ENCODE measurements around the gene DOCK4. TPM values are rescaled to one million over a fixed set of nuclear protein-coding genes. Genes with fewer than 3 reads are reported as not detected.

Gene DOCK4
- polyA plus RNA-seq, 1 donor (not counting 4 experiments of a cell fraction or from before 2014, with no cell fraction given) = 13.9 TPM

DNA sequence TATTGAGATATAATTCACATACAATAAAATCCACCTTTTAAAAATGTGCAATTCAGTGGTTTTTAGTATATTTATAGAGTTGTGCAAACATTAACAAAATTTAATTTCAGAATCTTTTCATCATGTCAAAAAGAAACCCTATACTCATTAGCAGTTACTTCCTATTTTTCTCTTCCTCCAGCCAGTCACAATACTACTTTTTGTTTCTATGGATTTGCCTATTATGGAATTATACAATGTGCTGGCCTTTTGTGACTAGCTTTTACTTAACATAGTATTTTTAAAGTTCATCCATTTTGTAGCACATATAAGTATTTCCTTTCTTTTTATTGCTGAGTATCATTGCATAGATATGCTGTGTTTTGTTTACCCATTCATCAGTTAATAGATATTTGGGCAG lies 444.0 kb downstream of the DOCK4 start:
- no peak overlapping the region for H3K9ac ChIP-seq (ENCODE audit: control insufficient read depth, extremely low read depth, insufficient read depth, low read length)
- no peaks in the 10 kb centered on the region for H3K4me1 ChIP-seq (ENCODE audit: control insufficient read depth, extremely low read depth, insufficient read depth, low read length)
- no peak overlapping the region for H2AFZ ChIP-seq (ENCODE audit: control insufficient read depth, low read length)
- no peak overlapping the region for H3K27ac ChIP-seq (ENCODE audit: control insufficient read depth, insufficient read depth, low read length)
- no peaks in the 10 kb centered on the region for H3K79me2 ChIP-seq (ENCODE audit: control insufficient read depth, insufficient read depth, low read length)
- FAIRE-seq = no peak
- dilution Hi-C loops (cut with MboI; ENCODE audit: extremely low pct_ligation_motif_present, low sequenced_read_pairs) = loop anchor here (25.0 kb wide), 1 partner anchor 100 kb away; no protein-coding TSS in a partner anchor
- no peaks in the 10 kb centered on the region for H3K9me3 ChIP-seq (ENCODE audit: control insufficient read depth, low read depth, low read length)
- H3K4me2 ChIP-seq (ENCODE audit: control insufficient read depth, extremely low read depth, insufficient read depth, low read depth, low read length) = no peak overlapping the region
- TF ChIP-seq, protein P1, sequence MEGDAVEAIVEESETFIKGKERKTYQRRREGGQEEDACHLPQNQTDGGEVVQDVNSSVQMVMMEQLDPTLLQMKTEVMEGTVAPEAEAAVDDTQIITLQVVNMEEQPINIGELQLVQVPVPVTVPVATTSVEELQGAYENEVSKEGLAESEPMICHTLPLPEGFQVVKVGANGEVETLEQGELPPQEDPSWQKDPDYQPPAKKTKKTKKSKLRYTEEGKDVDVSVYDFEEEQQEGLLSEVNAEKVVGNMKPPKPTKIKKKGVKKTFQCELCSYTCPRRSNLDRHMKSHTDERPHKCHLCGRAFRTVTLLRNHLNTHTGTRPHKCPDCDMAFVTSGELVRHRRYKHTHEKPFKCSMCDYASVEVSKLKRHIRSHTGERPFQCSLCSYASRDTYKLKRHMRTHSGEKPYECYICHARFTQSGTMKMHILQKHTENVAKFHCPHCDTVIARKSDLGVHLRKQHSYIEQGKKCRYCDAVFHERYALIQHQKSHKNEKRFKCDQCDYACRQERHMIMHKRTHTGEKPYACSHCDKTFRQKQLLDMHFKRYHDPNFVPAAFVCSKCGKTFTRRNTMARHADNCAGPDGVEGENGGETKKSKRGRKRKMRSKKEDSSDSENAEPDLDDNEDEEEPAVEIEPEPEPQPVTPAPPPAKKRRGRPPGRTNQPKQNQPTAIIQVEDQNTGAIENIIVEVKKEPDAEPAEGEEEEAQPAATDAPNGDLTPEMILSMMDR (optimal IDR thresholded peaks at IDR 0.05 in 1 of 3, IDR thresholded peaks at IDR 0.05 in 1 of 3, conservative IDR thresholded peaks at IDR 0.05 in 1 of 3; ENCODE audit: extremely low read depth in 1 of 3, insufficient read depth in 2 of 3, low read length in 3 of 3) = no peak
- no peak for TF ChIP-seq EZH2 (IDR thresholded peaks at IDR 0.05; ENCODE audit: low read length)
- H3K4me3 ChIP-seq (ENCODE audit: control insufficient read depth in 2 of 3, extremely low read depth in 1 of 3, insufficient read depth in 2 of 3, low read depth in 1 of 3, low read length in 3 of 3) = no peak overlapping the region
- H4K20me1 ChIP-seq (ENCODE audit: control insufficient read depth, extremely low read depth, insufficient read depth, low read length) = no peaks in the 10 kb centered on the region
- peaks cover 2 to 10% of the 10 kb centered on the region in 2 experiments for H3K36me3 ChIP-seq (ENCODE audit: control insufficient read depth in 2 of 2, extremely low read depth in 1 of 2, insufficient read depth in 2 of 2, low read length in 2 of 2)
- H3K27me3 ChIP-seq (ENCODE audit: control insufficient read depth, extremely low read depth, insufficient read depth, low read length) = no peaks in the 10 kb centered on the region
- no peak for DNase-seq (ENCODE audit: low read depth, low spot score)
- no peaks in the 10 kb centered on the region for H3K9me1 ChIP-seq (ENCODE audit: control insufficient read depth, extremely low read depth, insufficient read depth, low read length)

DNA sequence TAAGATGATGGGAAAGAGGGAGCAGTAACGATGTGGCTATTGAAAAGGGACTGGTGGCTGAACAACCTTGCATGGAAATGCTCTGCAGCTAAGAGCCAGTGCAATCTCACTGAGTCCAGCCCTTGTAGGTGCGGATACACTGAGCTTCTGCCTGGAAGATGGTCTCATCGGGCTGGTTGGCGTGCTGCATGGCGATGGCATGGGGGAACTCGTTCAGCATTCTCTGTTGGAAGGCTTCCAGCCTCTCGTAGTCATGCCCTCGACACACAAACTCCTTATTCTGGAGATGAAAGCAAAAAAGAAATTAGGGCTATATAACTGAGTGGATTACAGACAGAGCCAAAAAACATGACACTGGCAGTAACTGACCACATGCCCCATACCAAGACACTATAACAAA lies 446.2 kb downstream of the DOCK4 start:
- dilution Hi-C loops (cut with MboI; ENCODE audit: extremely low pct_ligation_motif_present, low sequenced_read_pairs) = loop anchor here (25.0 kb wide), 1 partner anchor 102 kb away; no protein-coding TSS in a partner anchor
- H3K4me1 ChIP-seq (ENCODE audit: control insufficient read depth, extremely low read depth, insufficient read depth, low read length) = no peaks in the 10 kb centered on the region
- no peaks in the 10 kb centered on the region for H3K9me1 ChIP-seq (ENCODE audit: control insufficient read depth, extremely low read depth, insufficient read depth, low read length)
- TF ChIP-seq EZH2 (IDR thresholded peaks at IDR 0.05; ENCODE audit: low read length) = no peak
- TF ChIP-seq, protein P1 (optimal IDR thresholded peaks at IDR 0.05 in 1 of 3, IDR thresholded peaks at IDR 0.05 in 1 of 3, conservative IDR thresholded peaks at IDR 0.05 in 1 of 3; ENCODE audit: extremely low read depth in 1 of 3, insufficient read depth in 2 of 3, low read length in 3 of 3) = no peak
- no peak overlapping the region for H3K4me2 ChIP-seq (ENCODE audit: control insufficient read depth, extremely low read depth, insufficient read depth, low read depth, low read length)
- H4K20me1 ChIP-seq (ENCODE audit: control insufficient read depth, extremely low read depth, insufficient read depth, low read length) = no peaks in the 10 kb centered on the region
- no peaks in the 10 kb centered on the region for H3K79me2 ChIP-seq (ENCODE audit: control insufficient read depth, insufficient read depth, low read length)
- DNase-seq (ENCODE audit: low read depth, low spot score) (no peak), FAIRE-seq (no peak)
- H3K27me3 ChIP-seq (ENCODE audit: control insufficient read depth, extremely low read depth, insufficient read depth, low read length) = no peaks in the 10 kb centered on the region
- H3K4me3 ChIP-seq (ENCODE audit: control insufficient read depth in 2 of 3, extremely low read depth in 1 of 3, insufficient read depth in 2 of 3, low read depth in 1 of 3, low read length in 3 of 3) = no peak overlapping the region
- H2AFZ ChIP-seq (ENCODE audit: control insufficient read depth, low read length) = no peak overlapping the region
- no peak overlapping the region for H3K9ac ChIP-seq (ENCODE audit: control insufficient read depth, extremely low read depth, insufficient read depth, low read length)
- no peak overlapping the region for H3K27ac ChIP-seq (ENCODE audit: control insufficient read depth, insufficient read depth, low read length)
- peaks cover 2 to 10% of the 10 kb centered on the region in 2 experiments for H3K36me3 ChIP-seq (ENCODE audit: control insufficient read depth in 2 of 2, extremely low read depth in 1 of 2, insufficient read depth in 2 of 2, low read length in 2 of 2)
- no peaks in the 10 kb centered on the region for H3K9me3 ChIP-seq (ENCODE audit: control insufficient read depth, low read depth, low read length)
